Non-pigmented ciliary epithelial cell (primary cell): ENCODE results near the gene APOM.

Experiments used
- DNase-seq: peaks from one replicate; pipeline ENCODE4 v3.0.0-alpha.2; 2010; ENCODE audit warnings: low read depth

The APOM gene

GRCh38 chr6:31631209-31631608 lies 24.5 kb upstream of the APOM start:
- no peak for DNase-seq

GRCh38 chr6:31631681-31632278 lies 23.9 kb upstream of the APOM start:
- DNase-seq = no peak

- DNase-seq = no peak
Observed at GRCh38 chr6:31632279-31632946, 23.3 kb upstream of the APOM start.

GRCh38 chr6:31633447-31633846 lies 22.2 kb upstream of the APOM start:
- no peak for DNase-seq

- no peak for DNase-seq
Observed at GRCh38 chr6:31634131-31634530, 21.6 kb upstream of the APOM start.

- DNase-seq = no peak
Observed at GRCh38 chr6:31634969-31635575, 20.6 kb upstream of the APOM start.

- DNase-seq = no peak
Observed at GRCh38 chr6:31636698-31637596, 18.7 kb upstream of the APOM start.

GRCh38 chr6:31639043-31639442 lies 16.7 kb upstream of the APOM start:
- no peak for DNase-seq

- no peak for DNase-seq
Observed at GRCh38 chr6:31639449-31639861, 16.2 kb upstream of the APOM start.

- DNase-seq = no peak
Observed at GRCh38 chr6:31640612-31641011, 15.1 kb upstream of the APOM start.

- no peak for DNase-seq
Observed at GRCh38 chr6:31641370-31641769, 14.3 kb upstream of the APOM start.

- DNase-seq = no peak
Observed at GRCh38 chr6:31642798-31643570, 12.7 kb upstream of the APOM start.

GRCh38 chr6:31643818-31644454 lies 11.8 kb upstream of the APOM start:
- no peak for DNase-seq

- DNase-seq = no peak
Observed at GRCh38 chr6:31645325-31645724, 10.4 kb upstream of the APOM start.

GRCh38 chr6:31651602-31652191 lies 4.0 kb upstream of the APOM start:
- DNase-seq = no peak

GRCh38 chr6:31652925-31653724 lies 2.6 kb upstream of the APOM start:
- DNase-seq = no peak

GRCh38 chr6:31654574-31655348 lies 933 bp upstream of the APOM start:
- no peak for DNase-seq

- DNase-seq = no peak
Observed at GRCh38 chr6:31657406-31658157, 1.9 kb downstream of the APOM start.
